ENCODE data around the gene CAPZB. TPM values are rescaled to one million over a fixed set of nuclear protein-coding genes. Genes with fewer than 3 reads are reported as not detected.

Gene CAPZB
- total RNA-seq, 1 experiment from 2014 or later: 348 TPM

DNA sequence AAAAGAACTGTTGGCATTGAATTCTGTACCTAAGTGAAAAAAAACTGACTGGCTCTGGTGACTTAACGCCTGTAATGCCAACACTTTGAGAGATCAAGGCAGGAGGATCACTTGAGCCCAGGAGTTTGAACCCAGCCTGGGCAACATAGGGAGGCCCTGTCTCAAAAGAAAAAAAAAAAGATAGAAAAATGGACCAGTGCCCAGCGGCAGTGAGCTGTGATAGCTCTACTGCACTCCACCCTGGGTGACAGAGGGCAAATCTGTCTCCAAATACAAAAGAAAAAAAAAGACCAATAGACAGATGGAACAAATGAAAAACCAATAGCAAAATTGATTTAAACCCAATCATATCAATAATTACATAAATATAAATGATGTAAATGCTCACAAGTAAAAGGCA, 196.1 kb downstream of the CAPZB start:
- Histone ChIP-seq H3K4ac (ENCODE audit: low read depth, low read length) (no peak overlapping the region), H3K79me2 (ENCODE audit: insufficient read depth, low read length) (no peaks in the 10 kb centered on the region), H4K20me1 (ENCODE audit: control insufficient read depth, insufficient read depth, insufficient read length) (no peaks in the 10 kb centered on the region), H3K56ac (ENCODE audit: insufficient read length, low read depth, low read length) (no peak overlapping the region), H3K14ac (ENCODE audit: insufficient read depth, low read length) (no peak overlapping the region), H2BK20ac (ENCODE audit: low read depth, low read length, poor library complexity, severe bottlenecking) (no peak overlapping the region), H4K91ac (ENCODE audit: insufficient read length, low read depth, low read length) (no peak overlapping the region), H3T11ph (ENCODE audit: low read length) (no peak overlapping the region), H2AK5ac (ENCODE audit: insufficient read length, low read length) (no peak overlapping the region), H3K23me2 (ENCODE audit: insufficient read length, low read depth, low read length, poor library complexity, severe bottlenecking) (peaks cover 5% of the 10 kb centered on the region), H3K27me3 (ENCODE audit: insufficient read depth, low read length) (no peaks in the 10 kb centered on the region; the same call in 1 of the 2 replicates), H2BK5ac (ENCODE audit: insufficient read length, low read length) (no peak overlapping the region), H2BK12ac (ENCODE audit: insufficient read length, low read depth, low read length) (no peak overlapping the region), H3K9ac (ENCODE audit: extremely low read depth, insufficient read length, low read length) (no peak overlapping the region), H3K4me1 (ENCODE audit: insufficient read depth, low read length) (no peaks in the 10 kb centered on the region), H3K4me2 (ENCODE audit: insufficient read depth, insufficient read length, low read length) (peak overlapping the region; percentile 44), H2AFZ (ENCODE audit: low read length) (no peak overlapping the region), H3K18ac (ENCODE audit: insufficient read length, low read depth, low read length) (no peak overlapping the region), H4K8ac (replicated peaks; ENCODE audit: insufficient read length, low read depth, low read length) (no peak overlapping the region), H3K79me1 (ENCODE audit: insufficient read depth, low read depth, low read length, poor library complexity, severe bottlenecking) (no peaks in the 10 kb centered on the region), H4K5ac (ENCODE audit: insufficient read length, low read depth, low read length) (no peak overlapping the region), H2BK120ac (ENCODE audit: low read depth, low read length, poor library complexity, severe bottlenecking) (no peak overlapping the region), H3K23ac (ENCODE audit: insufficient read length, low read depth, low read length) (no peak overlapping the region), H3K27ac (ENCODE audit: insufficient read length, low read depth, low read length) (no peak overlapping the region), H3K9me3 (ENCODE audit: control insufficient read depth, low read depth, low read length) (peaks cover under 1% of the 10 kb centered on the region), H2BK15ac (ENCODE audit: low read depth, low read length) (no peak overlapping the region)
- peaks cover 17 to 20% of the 10 kb centered on the region in 2 experiments for H3K9me3 Mint-ChIP-seq
- no peak overlapping the region for H3K27ac Mint-ChIP-seq
- peaks cover 35% of the 10 kb centered on the region for H3K27me3 Mint-ChIP-seq (ENCODE audit: low read depth)
- peaks cover 3 to 7% of the 10 kb centered on the region in 2 experiments for H3K4me1 Mint-ChIP-seq
- DNase-seq: no peak
- TF ChIP-seq, protein P1, sequence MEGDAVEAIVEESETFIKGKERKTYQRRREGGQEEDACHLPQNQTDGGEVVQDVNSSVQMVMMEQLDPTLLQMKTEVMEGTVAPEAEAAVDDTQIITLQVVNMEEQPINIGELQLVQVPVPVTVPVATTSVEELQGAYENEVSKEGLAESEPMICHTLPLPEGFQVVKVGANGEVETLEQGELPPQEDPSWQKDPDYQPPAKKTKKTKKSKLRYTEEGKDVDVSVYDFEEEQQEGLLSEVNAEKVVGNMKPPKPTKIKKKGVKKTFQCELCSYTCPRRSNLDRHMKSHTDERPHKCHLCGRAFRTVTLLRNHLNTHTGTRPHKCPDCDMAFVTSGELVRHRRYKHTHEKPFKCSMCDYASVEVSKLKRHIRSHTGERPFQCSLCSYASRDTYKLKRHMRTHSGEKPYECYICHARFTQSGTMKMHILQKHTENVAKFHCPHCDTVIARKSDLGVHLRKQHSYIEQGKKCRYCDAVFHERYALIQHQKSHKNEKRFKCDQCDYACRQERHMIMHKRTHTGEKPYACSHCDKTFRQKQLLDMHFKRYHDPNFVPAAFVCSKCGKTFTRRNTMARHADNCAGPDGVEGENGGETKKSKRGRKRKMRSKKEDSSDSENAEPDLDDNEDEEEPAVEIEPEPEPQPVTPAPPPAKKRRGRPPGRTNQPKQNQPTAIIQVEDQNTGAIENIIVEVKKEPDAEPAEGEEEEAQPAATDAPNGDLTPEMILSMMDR (conservative IDR thresholded peaks at IDR 0.05): no peak
- H3K36me3 Mint-ChIP-seq (ENCODE audit: insufficient read depth in 1 of 3, low read depth in 3 of 3): peaks cover 7 to 12% (median 12%) of the 10 kb centered on the region in 3 experiments
- peak overlapping the region; percentile 52 to 69 for H3K4me3 Mint-ChIP-seq
- no CpG with 5 or more reads among the region's 2 CpGs for WGBS (ENCODE audit: extremely low coverage, insufficient read length, low lambda C conversion rate)

Other genes with a start within 250 kb of the CAPZB start
- gene EMC1, start 234.0 kb downstream of the CAPZB start, total RNA-seq (2021): 58.3 and 60.0 TPM in 2 replicates
- 78.3 and 79.1 TPM in 2 replicates for gene MRTO4, start 233.7 kb downstream of the CAPZB start, total RNA-seq (2021)
- gene AKR7A3, start 196.8 kb downstream of the CAPZB start, total RNA-seq (2021): 0.74 and 0.81 TPM in 2 replicates
- 48.0 and 50.3 TPM in 2 replicates for gene AKR7A2, start 173.4 kb downstream of the CAPZB start, total RNA-seq (2021)
- gene SLC66A1, start 173.2 kb downstream of the CAPZB start, total RNA-seq (2021): 22.5 TPM in 2 replicates
- gene NBL1, start 158.8 kb upstream of the CAPZB start, total RNA-seq (2021): 6.1 and 6.4 TPM in 2 replicates
- gene HTR6, start 179.3 kb upstream of the CAPZB start, total RNA-seq (2021): 0.29 and 0.37 TPM in 2 replicates

All from H9 (cell line).